GM18520 (cell line): Measurements from ENCODE around the gene MYH10.
"Not testable (repeated sequence)": the region's sequence is repeated elsewhere in the genome, so short reads cannot be mapped to it uniquely, and the experiment has no call there.

ENCODE experiments used
- ATAC-seq: cut with Tn5 transposase; IDR thresholded peaks from one replicate; pipeline ENCODE4 v1.9.1; 2021; ENCODE audit not compliant: unreplicated experiment

The MYH10 gene

GRCh38 chr17:8630227-8630801, at the start of gene MYH10:
Gene MYH10 (minus strand): TSS chr17:8630725. CDS start chr17:8623246, 7,479 bp downstream.
- no peak for ATAC-seq

GRCh38 chr17:8679126-8679525, 48.6 kb upstream of the MYH10 start:
- no peak for ATAC-seq

GRCh38 chr17:8675306-8675705, 44.8 kb upstream of the MYH10 start:
- ATAC-seq: no peak

- ATAC-seq: no peak
Measured at GRCh38 chr17:8674344-8675305, 44.1 kb upstream of the MYH10 start.

- ATAC-seq: no peak
Measured at GRCh38 chr17:8673612-8674011, 43.1 kb upstream of the MYH10 start.

GRCh38 chr17:8672326-8672725, 41.8 kb upstream of the MYH10 start:
- no peak for ATAC-seq

GRCh38 chr17:8670421-8670820, 39.9 kb upstream of the MYH10 start:
- no peak for ATAC-seq

GRCh38 chr17:8668176-8668740, 37.7 kb upstream of the MYH10 start:
- ATAC-seq: no peak

GRCh38 chr17:8667421-8667820, 36.9 kb upstream of the MYH10 start:
- no peak for ATAC-seq

GRCh38 chr17:8665684-8666083, 35.2 kb upstream of the MYH10 start:
- no peak for ATAC-seq

- ATAC-seq: no peak
Measured at GRCh38 chr17:8664456-8665126, 34.1 kb upstream of the MYH10 start.

GRCh38 chr17:8662973-8663372, 32.4 kb upstream of the MYH10 start:
- ATAC-seq: no peak

- no peak for ATAC-seq
Measured at GRCh38 chr17:8662076-8662831, 31.7 kb upstream of the MYH10 start.

- ATAC-seq: not testable (repeated sequence)
Measured at GRCh38 chr17:8660709-8661108, 30.2 kb upstream of the MYH10 start.

GRCh38 chr17:8659758-8660410, 29.4 kb upstream of the MYH10 start:
- no peak for ATAC-seq

- ATAC-seq: no peak
Measured at GRCh38 chr17:8658810-8659209, 28.3 kb upstream of the MYH10 start.

- no peak for ATAC-seq
Measured at GRCh38 chr17:8656693-8657092, 26.2 kb upstream of the MYH10 start.

GRCh38 chr17:8654822-8655221, 24.3 kb upstream of the MYH10 start:
- ATAC-seq: no peak

GRCh38 chr17:8651013-8651412, 20.5 kb upstream of the MYH10 start:
- ATAC-seq: no peak

- ATAC-seq: no peak
Measured at GRCh38 chr17:8650119-8650499, 19.6 kb upstream of the MYH10 start.
